K562 (cell line): ENCODE measurements around the gene ZNF74.

Experiments used
- ATF2 ChIP-seq: sonication (generic); formaldehyde crosslinking; IDR thresholded peaks from 2 replicates; pipeline ENCODE4 v1.8.1; 2022; ENCODE audit warnings: missing genetic modification reagents
- CLOCK ChIP-seq: fragments of 250-450 bp; sonication (Bioruptor Pico); IDR thresholded peaks from 2 replicates; pipeline ENCODE4 v1.4.0; 2020; ENCODE audit warnings: mild to moderate bottlenecking, moderate library complexity, borderline replicate concordance
- CREB3 ChIP-seq: fragments of 450-650 bp; conservative IDR thresholded peaks from 2 replicates; pipeline ENCODE4 v1.6.1; 2016; ENCODE audit warnings: missing genetic modification characterization, low read depth, mild to moderate bottlenecking, missing compliant biosample characterization, moderate library complexity
- CTCF ChIP-seq, 3 experiments: IDR thresholded peaks in 2 of 3; conservative IDR thresholded peaks in 1 of 3; 2 replicates each; pipeline ENCODE4 v1.5.1; 2011 to 2012; ENCODE audit warnings: low read length in 3 of 3, mild to moderate bottlenecking in 3 of 3, control low read depth in 2 of 3, improper control_type of control experiment in 1 of 3, inconsistent platforms in 1 of 3, low read depth in 1 of 3, mixed read lengths in 1 of 3, moderate library complexity in 1 of 3; ENCODE audit not compliant: insufficient read depth in 2 of 3
- SRSF9 ChIP-seq: fragments of 200-400 bp; formaldehyde crosslinking; IDR thresholded peaks from 2 replicates; pipeline ENCODE4 v1.6.1; 2017; ENCODE audit warnings: low read depth, low read length, borderline replicate concordance
- TAF1 ChIP-seq: IDR thresholded peaks from 2 replicates; pipeline ENCODE4 v1.6.1; 2011; ENCODE audit warnings: mild to moderate bottlenecking, low read length, moderate library complexity; ENCODE audit not compliant: insufficient read depth, control insufficient read depth, severe bottlenecking; ENCODE audit errors: extremely low read depth
- ZBTB33 ChIP-seq: sonication (generic); formaldehyde crosslinking; IDR thresholded peaks from 2 replicates; pipeline ENCODE4 v1.8.1; 2023; ENCODE audit warnings: mild to moderate bottlenecking, missing genetic modification reagents
- ZNF655 ChIP-seq: fragments of 250-450 bp; sonication (Bioruptor Pico); IDR thresholded peaks from 2 replicates; pipeline ENCODE4 v1.5.0; 2021
- ZNF76 ChIP-seq: fragments of 250-450 bp; sonication (Bioruptor Pico); IDR thresholded peaks from 2 replicates; pipeline ENCODE4 v1.4.0; 2020; ENCODE audit warnings: mild to moderate bottlenecking, moderate library complexity, borderline replicate concordance

GRCh38 chr22:20414450-20414849 lies 20.5 kb downstream of the ZNF74 start:
- no peak for TF ChIP-seq CLOCK (CRISPR knock-in tag)
- TF ChIP-seq CTCF (IDR thresholded peaks at IDR 0.05 in 2 of 3, conservative IDR thresholded peaks at IDR 0.05 in 1 of 3; ENCODE audit: insufficient read depth in 2 of 3, low read depth in 1 of 3, low read length in 3 of 3) = no peak
- TF ChIP-seq SRSF9 = no peak
- TF ChIP-seq TAF1 = no peak
- TF ChIP-seq ZNF655 (CRISPR knock-in tag) = no peak
- no peak for TF ChIP-seq ZNF76 (CRISPR knock-in tag)
- TF ChIP-seq ZBTB33 (CRISPR knock-in tag) = no peak
- TF ChIP-seq CREB3 (tag) = no peak
- TF ChIP-seq ATF2 = no peak
